ENCODE measurements around the gene FES.

- TF ChIP-seq ARNT (IDR thresholded peaks at IDR 0.05) (no peak), FOXK2 (IDR thresholded peaks at IDR 0.05) (no peak), PKNOX1 (IDR thresholded peaks at IDR 0.05) (no peak), SP1 (IDR thresholded peaks at IDR 0.05) (no peak), CTBP1 (IDR thresholded peaks at IDR 0.05; ENCODE audit: borderline replicate concordance) (no peak), ZNF384 (IDR thresholded peaks at IDR 0.05) (no peak), SUZ12 (IDR thresholded peaks at IDR 0.05) (no peak), ELF4 (IDR thresholded peaks at IDR 0.05) (no peak)
Measured at GRCh38 chr15:90918835-90919234, 34.5 kb downstream of the FES start.

Data from HEK293T (cell line).